Urothelium cell line (cell line): ENCODE results near the gene SIRT5.
A peak's percentile ranks its signal among the peaks of the same experiment; 100 is the strongest.

Source experiments
- DNase-seq: peaks from one replicate; pipeline ENCODE4 v3.0.0; 2011; ENCODE audit warnings: low spot score, mixed read lengths
- FAIRE-seq: peaks from 2 replicates; lab custom pipeline; 2011; peaks lifted over from hg19 to GRCh38; lab: Jason Lieb, UNC

Gene SIRT5

GRCh38 chr6:13574571-13575376 is at the start of gene SIRT5:
TSS of gene SIRT5 (plus strand) at chr6:13574601. CDS start at chr6:13584111, 9,510 bp downstream.
- peak; percentile 83 for DNase-seq
- no peak for FAIRE-seq

GRCh38 chr6:13524801-13525508 is 49.4 kb upstream of the SIRT5 start:
- DNase-seq (no peak), FAIRE-seq (no peak)

GRCh38 chr6:13526357-13526726 is 48.1 kb upstream of the SIRT5 start:
- FAIRE-seq = no peak
- no peak for DNase-seq

- DNase-seq (peak; percentile 10), FAIRE-seq (no peak)
These were observed 47.4 kb upstream of the SIRT5 start for GRCh38 chr6:13526727-13527670.

- no peak for DNase-seq
- no peak for FAIRE-seq
These were observed 46.7 kb upstream of the SIRT5 start for GRCh38 chr6:13527671-13528056.

GRCh38 chr6:13528232-13528631 is 46.2 kb upstream of the SIRT5 start:
- no peak for DNase-seq
- FAIRE-seq = no peak

GRCh38 chr6:13528777-13529343 is 45.5 kb upstream of the SIRT5 start:
- no peak for DNase-seq
- no peak for FAIRE-seq

GRCh38 chr6:13531956-13532355 is 42.4 kb upstream of the SIRT5 start:
- FAIRE-seq = no peak
- no peak for DNase-seq

GRCh38 chr6:13534536-13534935 is 39.9 kb upstream of the SIRT5 start:
- no peak for DNase-seq
- no peak for FAIRE-seq

- DNase-seq (no peak), FAIRE-seq (no peak)
These were observed 39.1 kb upstream of the SIRT5 start for GRCh38 chr6:13535306-13535705.

- FAIRE-seq (no peak), DNase-seq (no peak)
These were observed 37.4 kb upstream of the SIRT5 start for GRCh38 chr6:13536796-13537526.

GRCh38 chr6:13537527-13537897 is 36.9 kb upstream of the SIRT5 start:
- no peak for DNase-seq
- no peak for FAIRE-seq

- DNase-seq (peak; percentile 31), FAIRE-seq (no peak)
These were observed 36.3 kb upstream of the SIRT5 start for GRCh38 chr6:13538084-13538483.

GRCh38 chr6:13538600-13538999 is 35.8 kb upstream of the SIRT5 start:
- DNase-seq (no peak), FAIRE-seq (no peak)

- FAIRE-seq (no peak), DNase-seq (no peak)
These were observed 34.8 kb upstream of the SIRT5 start for GRCh38 chr6:13539572-13539971.

- FAIRE-seq = no peak
- no peak for DNase-seq
These were observed 32.9 kb upstream of the SIRT5 start for GRCh38 chr6:13541496-13541895.

GRCh38 chr6:13544454-13545186 is 29.8 kb upstream of the SIRT5 start:
- no peak for FAIRE-seq
- no peak for DNase-seq

- FAIRE-seq (no peak), DNase-seq (no peak)
These were observed 28.5 kb upstream of the SIRT5 start for GRCh38 chr6:13545885-13546284.

- FAIRE-seq = no peak
- no peak for DNase-seq
These were observed 25.7 kb upstream of the SIRT5 start for GRCh38 chr6:13548500-13549210.
